HUES48 (cell line): Measurements from ENCODE around the gene AP1M2.

Source experiments
- H3K27ac ChIP-seq: one replicate; pipeline ENCODE4 v1.7.0; 2013; ENCODE audit warnings: low read depth, low read length, inconsistent platforms
- H3K27me3 ChIP-seq: 2 replicates; pipeline ENCODE4 v1.6.1; 2013; ENCODE audit warnings: mild to moderate bottlenecking, low read length; ENCODE audit not compliant: control insufficient read depth, insufficient read depth
- H3K36me3 ChIP-seq: 2 replicates; pipeline ENCODE4 v1.6.1; 2013; ENCODE audit warnings: low read length; ENCODE audit not compliant: control insufficient read depth, insufficient read depth
- H3K4me1 ChIP-seq: 2 replicates; pipeline ENCODE4 v1.6.1; 2013; ENCODE audit warnings: mild to moderate bottlenecking, low read length; ENCODE audit not compliant: control insufficient read depth, insufficient read depth
- H3K4me3 ChIP-seq: 2 replicates; pipeline ENCODE4 v1.5.1; 2013; ENCODE audit warnings: mild to moderate bottlenecking, low read depth, low read length
- H3K9ac ChIP-seq: 2 replicates; pipeline ENCODE4 v1.6.1; 2013; ENCODE audit warnings: mild to moderate bottlenecking, low read depth, low read length, moderate library complexity
- H3K9me3 ChIP-seq: 2 replicates; pipeline ENCODE4 v1.6.1; 2013; ENCODE audit warnings: low read length; ENCODE audit not compliant: control insufficient read depth, insufficient read depth

The AP1M2 gene

GRCh38 chr19:10587022-10587838 lies at the start of gene AP1M2:
Gene AP1M2, minus strand, starts transcription at chr19:10587312. Its CDS starts 81 bp downstream, at chr19:10587231.
- Histone ChIP-seq H3K27ac (no peak within 1 kb of the TSS), H3K4me3 (peak within 1 kb of the TSS; percentile 86), H3K4me1 (no peaks in the 10 kb centered on the region), H3K9ac (peak within 1 kb of the TSS; percentile 64; the same call in 1 of the 2 replicates), H3K27me3 (no peaks in the 10 kb centered on the region), H3K36me3 (peaks cover 21% of the 10 kb centered on the region), H3K9me3 (no peaks in the 10 kb centered on the region)

GRCh38 chr19:10636304-10636972 lies 49.3 kb upstream of the AP1M2 start:
- Histone ChIP-seq H3K9me3 (no peaks in the 10 kb centered on the region), H3K27ac (no peak overlapping the region), H3K27me3 (no peaks in the 10 kb centered on the region), H3K9ac (no peak overlapping the region), H3K36me3 (peaks cover 86% of the 10 kb centered on the region), H3K4me3 (no peak overlapping the region), H3K4me1 (no peaks in the 10 kb centered on the region)

DNA sequence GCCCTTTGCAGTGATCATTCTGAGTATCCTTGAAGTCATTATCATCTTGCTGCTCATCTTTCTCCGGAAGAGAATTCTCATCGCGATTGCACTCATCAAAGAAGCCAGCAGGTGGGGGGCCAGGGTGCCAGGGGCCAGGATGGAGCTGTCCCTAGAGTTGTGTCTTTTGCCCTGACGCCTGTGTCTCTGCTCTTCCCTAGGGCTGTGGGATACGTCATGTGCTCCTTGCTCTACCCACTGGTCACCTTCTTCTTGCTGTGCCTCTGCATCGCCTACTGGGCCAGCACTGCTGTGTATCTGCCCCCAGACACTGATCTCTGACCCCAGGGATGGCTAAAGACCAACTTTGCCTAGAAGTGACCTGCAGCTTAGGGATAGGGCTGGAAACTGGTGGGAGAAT lies 47.9 kb upstream of the AP1M2 start:
- H3K27ac ChIP-seq, result no peak overlapping the region
- no peak overlapping the region for H3K9ac ChIP-seq
- no peak overlapping the region for H3K4me3 ChIP-seq
- H3K27me3 ChIP-seq, result no peaks in the 10 kb centered on the region
- H3K4me1 ChIP-seq, result no peaks in the 10 kb centered on the region
- no peaks in the 10 kb centered on the region for H3K9me3 ChIP-seq
- H3K36me3 ChIP-seq, result peaks cover 87% of the 10 kb centered on the region

DNA sequence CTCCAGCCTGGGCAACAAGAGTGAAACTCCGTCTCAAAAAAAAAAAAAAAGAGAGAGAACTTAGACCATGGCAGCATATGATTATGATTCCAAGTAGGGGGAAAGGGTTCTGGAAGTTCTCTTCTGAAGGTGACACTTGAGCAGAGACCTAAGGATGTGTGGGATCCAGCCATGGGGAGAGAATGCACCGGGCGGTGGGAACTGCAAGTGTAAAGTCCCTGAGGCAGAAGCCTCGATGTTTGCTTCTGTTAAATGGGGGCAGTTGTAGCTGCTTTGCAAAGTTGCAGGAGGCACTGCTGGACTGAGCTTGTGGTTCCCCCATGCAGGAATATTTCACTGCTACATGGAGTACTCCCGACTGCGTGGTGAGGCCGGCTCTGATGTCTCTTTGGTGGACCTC lies 47.3 kb upstream of the AP1M2 start:
- Histone ChIP-seq H3K4me1 (no peaks in the 10 kb centered on the region), H3K27ac (no peak overlapping the region), H3K36me3 (peaks cover 88% of the 10 kb centered on the region), H3K27me3 (no peaks in the 10 kb centered on the region), H3K9me3 (no peaks in the 10 kb centered on the region), H3K9ac (no peak overlapping the region), H3K4me3 (no peak overlapping the region)

GRCh38 chr19:10631874-10632273 lies 44.8 kb upstream of the AP1M2 start:
- peaks cover 81% of the 10 kb centered on the region for H3K36me3 ChIP-seq
- H3K4me1 ChIP-seq, result no peaks in the 10 kb centered on the region
- H3K27me3 ChIP-seq, result no peaks in the 10 kb centered on the region
- no peak overlapping the region for H3K27ac ChIP-seq
- H3K9me3 ChIP-seq, result no peaks in the 10 kb centered on the region
- no peak overlapping the region for H3K9ac ChIP-seq
- no peak overlapping the region for H3K4me3 ChIP-seq

DNA sequence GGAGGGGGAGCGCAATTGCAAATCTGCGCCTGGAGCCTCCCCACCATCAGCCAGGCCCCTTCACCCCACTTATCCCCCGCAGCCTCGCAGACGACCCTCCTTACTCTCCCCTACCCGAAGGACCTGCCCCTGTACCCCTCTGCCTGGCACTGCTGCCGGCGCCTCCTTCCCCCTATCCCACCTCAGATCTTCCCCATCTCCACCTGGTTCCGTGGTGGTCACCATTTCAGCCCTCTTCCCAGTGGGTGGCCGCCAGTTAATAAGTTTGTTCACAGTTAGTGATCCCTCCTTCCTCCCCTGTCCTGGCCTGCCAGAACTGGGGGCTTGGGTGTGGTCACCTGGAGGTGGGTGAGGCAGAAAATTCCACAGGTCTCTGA lies 38.6 kb upstream of the AP1M2 start:
- Histone ChIP-seq H3K9me3 (no peaks in the 10 kb centered on the region), H3K27ac (peak overlapping the region; percentile 83), H3K4me1 (peaks cover 12% of the 10 kb centered on the region), H3K9ac (peak overlapping the region; percentile 67), H3K4me3 (peak overlapping the region; percentile 77), H3K27me3 (no peaks in the 10 kb centered on the region), H3K36me3 (peaks cover 26% of the 10 kb centered on the region)

DNA sequence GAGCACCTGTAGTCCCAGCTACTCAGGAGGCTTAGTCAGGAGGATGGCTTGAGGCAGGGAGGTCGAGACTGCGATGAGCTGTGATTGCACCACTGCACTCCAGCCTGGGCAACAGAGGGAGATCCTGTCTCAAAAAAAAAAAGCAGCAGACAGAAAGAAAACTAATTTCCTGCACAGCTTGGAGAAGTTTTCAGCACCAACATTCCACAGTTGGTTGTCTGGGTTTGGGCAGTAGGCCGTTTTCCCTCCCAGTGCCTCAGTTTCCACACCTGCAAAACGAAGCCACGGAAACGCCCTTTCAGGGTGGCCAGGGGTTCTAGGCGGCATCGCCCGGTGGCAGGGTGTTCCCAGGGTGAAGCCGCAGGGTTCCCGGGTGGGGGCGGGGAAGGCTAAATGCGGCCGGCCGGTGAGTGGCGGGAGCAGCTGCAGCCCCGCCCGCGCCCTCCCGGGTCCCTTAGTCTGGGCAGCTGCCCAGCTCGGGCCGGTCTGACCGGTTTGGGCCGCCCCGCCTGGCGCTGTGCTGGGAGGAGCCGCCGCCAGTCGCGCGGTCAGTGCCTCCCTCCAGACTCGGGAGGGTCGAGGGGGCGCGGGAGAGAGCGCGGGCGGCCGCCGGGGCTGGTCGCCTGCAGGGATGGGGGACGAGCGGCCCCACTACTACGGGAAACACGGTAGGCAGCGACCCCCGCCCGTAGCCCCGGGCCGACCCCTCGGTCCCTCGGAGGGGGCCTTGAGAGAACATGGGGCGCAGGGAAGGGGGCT lies 38.1 kb upstream of the AP1M2 start, which contains the start of gene SLC44A2:
TSS of gene SLC44A2 (plus strand) at position 551 of the 759 bp plus-strand sequence. CDS start at position 632, 81 bp downstream.
- peaks cover 22% of the 10 kb centered on the region for H3K36me3 ChIP-seq

GRCh38 chr19:10624585-10624984 lies 37.5 kb upstream of the AP1M2 start:
- H3K4me3 ChIP-seq, result peak overlapping the region; percentile 77
- peaks cover 12% of the 10 kb centered on the region for H3K4me1 ChIP-seq
- H3K9me3 ChIP-seq, result no peaks in the 10 kb centered on the region
- no peaks in the 10 kb centered on the region for H3K27me3 ChIP-seq
- H3K27ac ChIP-seq, result peak overlapping the region; percentile 83
- peaks cover 19% of the 10 kb centered on the region for H3K36me3 ChIP-seq
- no peak overlapping the region for H3K9ac ChIP-seq

More for the DNA sequence above, 38.1 kb upstream of the AP1M2 start, which contains the start of gene SLC44A2:
- Histone ChIP-seq H3K4me3 (peak within 1 kb of the TSS; percentile 77), H3K27me3 (no peaks in the 10 kb centered on the region), H3K27ac (peak within 1 kb of the TSS; percentile 83), H3K9ac (peak within 1 kb of the TSS; percentile 67), H3K4me1 (peaks cover 12% of the 10 kb centered on the region), H3K9me3 (no peaks in the 10 kb centered on the region)

- no peaks in the 10 kb centered on the region for H3K9me3 ChIP-seq
- no peak overlapping the region for H3K4me3 ChIP-seq
- peaks cover 12% of the 10 kb centered on the region for H3K4me1 ChIP-seq
- no peak overlapping the region for H3K27ac ChIP-seq
- H3K27me3 ChIP-seq, result no peaks in the 10 kb centered on the region
- H3K36me3 ChIP-seq, result no peaks in the 10 kb centered on the region
- H3K9ac ChIP-seq, result no peak overlapping the region
Observed at GRCh38 chr19:10621966-10622365, 34.9 kb upstream of the AP1M2 start.

GRCh38 chr19:10620786-10621185 lies 33.7 kb upstream of the AP1M2 start:
- H3K4me3 ChIP-seq, result no peak overlapping the region
- no peaks in the 10 kb centered on the region for H3K27me3 ChIP-seq
- H3K9me3 ChIP-seq, result no peaks in the 10 kb centered on the region
- H3K4me1 ChIP-seq, result peaks cover 9% of the 10 kb centered on the region
- no peak overlapping the region for H3K9ac ChIP-seq
- H3K36me3 ChIP-seq, result no peaks in the 10 kb centered on the region
- no peak overlapping the region for H3K27ac ChIP-seq
